Activated T-helper 1 cell treated with Interleukin-2 at 50 U/mL for 16 hours (primary cell): ENCODE data around the gene INPP5F.

Source experiments
- DNase-seq: peaks from one replicate; pipeline ENCODE4 v3.0.0-alpha.2; 2020; ENCODE audit warnings: low read depth

The INPP5F gene

DNA sequence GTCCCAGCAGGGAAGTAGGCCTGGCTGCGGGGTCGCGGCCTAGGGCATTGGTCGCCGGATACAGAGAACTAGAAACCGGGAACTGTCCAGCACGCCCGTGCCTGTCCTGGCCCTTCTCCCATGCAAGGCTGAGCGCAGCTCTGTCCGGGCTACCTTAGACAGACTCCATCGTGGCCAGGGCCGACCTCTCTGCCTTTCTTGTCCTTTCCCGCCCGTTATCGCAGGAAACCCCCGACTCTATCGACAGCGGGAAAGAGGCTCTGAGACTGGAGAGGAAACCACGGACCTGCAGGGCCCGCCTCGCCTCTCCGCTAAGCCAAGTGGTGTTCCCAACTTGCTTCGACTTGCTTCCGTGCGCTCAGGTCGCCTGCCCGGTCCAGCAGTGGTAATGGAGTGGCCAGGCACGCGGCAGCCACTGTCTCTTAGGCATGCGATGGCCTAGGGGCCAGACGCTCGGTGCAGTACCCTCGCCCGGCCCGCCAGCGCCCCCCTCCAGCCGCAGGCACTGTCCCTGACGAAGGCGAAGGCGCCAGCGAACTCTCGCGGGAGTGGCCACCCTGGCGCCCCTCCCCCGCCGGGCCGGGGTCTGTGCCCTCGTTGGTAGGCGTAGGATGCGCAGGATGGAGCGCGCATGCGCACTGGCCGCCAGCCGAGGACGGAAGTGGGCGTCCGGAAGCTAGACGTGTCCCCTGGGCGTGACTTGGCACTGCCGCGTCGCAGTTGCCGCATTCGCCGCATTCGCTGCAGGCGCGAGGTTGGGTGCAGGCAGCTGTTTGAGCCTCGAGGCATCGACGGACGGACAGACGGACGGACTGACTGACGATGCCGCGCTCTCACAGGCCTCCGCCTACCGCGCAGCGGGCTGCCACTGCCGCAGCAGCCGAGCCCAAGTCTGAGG, 92.4 kb downstream of the INPP5F start:
- peak; percentile 9 for DNase-seq

GRCh38 chr10:119818889-119819270, 93.0 kb downstream of the INPP5F start:
- DNase-seq = no peak

GRCh38 chr10:119821182-119821581, 95.3 kb downstream of the INPP5F start:
- DNase-seq = no peak

DNA sequence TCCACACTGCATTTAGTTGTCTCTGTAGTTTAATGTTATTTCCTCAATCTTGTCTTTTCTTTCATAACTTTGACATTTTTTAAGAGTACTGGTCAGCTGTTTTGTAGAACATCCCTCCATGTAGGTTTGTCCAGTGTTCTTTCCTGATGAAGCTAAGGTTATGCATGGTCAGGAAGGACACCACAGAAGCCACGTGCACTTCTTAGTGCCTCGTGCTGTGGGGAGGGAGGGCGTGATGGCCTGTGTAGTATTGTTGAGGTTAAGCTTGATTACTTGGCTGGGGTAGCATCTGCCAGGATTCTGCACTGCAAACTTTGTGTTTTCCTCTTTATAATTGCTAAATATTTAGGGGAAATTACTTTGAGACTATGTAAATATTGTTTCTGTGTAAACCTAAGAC, 98.4 kb downstream of the INPP5F start:
- no peak for DNase-seq

DNA sequence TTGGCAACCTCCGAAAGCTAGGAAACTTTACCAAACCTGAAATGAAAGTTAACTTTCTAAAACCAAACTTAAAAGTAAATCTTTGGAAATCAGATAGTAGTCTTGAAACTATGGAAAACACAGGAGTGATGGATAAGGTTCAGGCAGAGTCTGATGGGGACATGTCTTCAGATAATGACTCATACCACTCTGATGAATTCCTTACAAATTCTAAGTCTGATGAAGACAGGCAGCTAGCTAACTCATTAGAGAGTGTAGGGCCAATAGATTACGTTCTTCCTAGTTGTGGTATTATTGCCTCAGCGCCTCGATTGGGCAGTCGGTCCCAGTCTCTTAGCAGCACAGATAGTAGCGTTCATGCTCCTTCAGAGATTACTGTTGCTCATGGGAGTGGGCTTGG, 100.9 kb downstream of the INPP5F start:
- DNase-seq = no peak

- no peak for DNase-seq
These were observed 101.6 kb downstream of the INPP5F start for GRCh38 chr10:119827430-119827829.

DNA sequence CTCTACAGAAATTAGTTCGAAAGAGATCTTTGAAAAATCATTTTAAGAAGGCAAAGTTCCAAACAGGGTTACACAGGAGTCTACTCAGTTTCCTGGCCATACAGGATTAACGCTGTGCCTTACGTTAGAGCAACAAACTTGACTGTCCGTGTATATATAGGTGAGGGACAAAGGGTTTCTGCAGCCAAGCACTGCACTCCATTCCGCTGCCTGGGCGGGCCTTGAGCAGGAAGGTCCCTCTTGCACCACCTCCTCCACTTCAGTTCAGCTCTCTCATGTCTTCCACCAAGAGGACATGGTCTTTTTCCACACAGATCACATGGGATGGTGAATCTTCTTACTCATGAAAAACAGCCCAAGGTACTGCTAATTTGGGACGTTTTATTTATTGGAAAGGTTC, 103.6 kb downstream of the INPP5F start:
- no peak for DNase-seq

DNA sequence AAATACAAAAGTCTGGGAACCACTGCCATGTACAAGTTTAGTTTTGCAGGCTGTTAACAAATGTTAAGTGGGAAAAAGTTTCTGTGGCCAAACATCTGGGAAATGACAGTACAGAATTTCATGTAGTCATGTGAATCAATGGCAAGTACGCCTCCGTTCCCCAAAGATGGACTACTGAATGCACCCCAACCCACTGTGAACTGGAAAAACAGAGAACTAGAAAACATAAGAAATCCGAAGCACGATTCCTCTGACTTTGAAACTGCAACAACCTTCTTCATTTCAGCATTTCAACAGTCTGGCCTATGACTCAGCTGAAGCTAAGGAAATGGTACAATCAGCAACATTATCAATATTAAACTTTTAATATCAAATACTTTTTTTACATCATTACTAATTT, 105.0 kb downstream of the INPP5F start:
- no peak for DNase-seq

- no peak for DNase-seq
These were observed 105.8 kb downstream of the INPP5F start for GRCh38 chr10:119831656-119832055.

DNA sequence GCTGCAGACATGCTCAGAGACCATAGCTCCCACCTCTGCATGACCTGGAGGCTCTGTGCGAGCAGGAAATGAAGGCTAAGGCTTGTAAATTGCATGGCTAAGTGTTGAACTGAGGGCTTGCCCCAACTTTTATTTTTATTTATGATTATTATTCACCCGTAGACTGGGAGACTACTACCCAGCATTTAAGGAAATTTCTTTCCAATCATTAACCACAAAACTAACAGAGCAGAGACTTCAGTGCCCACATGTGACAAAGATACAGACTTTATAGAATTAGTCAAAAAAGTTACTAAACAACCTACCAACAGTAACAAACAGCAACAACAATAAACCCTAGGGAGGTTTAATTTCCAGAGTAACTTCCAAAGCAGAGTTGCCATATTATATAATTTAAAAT, 107.1 kb downstream of the INPP5F start:
- DNase-seq = no peak

- no peak for DNase-seq
These were observed 108.3 kb downstream of the INPP5F start for GRCh38 chr10:119834188-119834587.

- DNase-seq = no peak
These were observed 119.8 kb downstream of the INPP5F start for GRCh38 chr10:119845656-119846055.

- no peak for DNase-seq
These were observed 123.4 kb downstream of the INPP5F start for GRCh38 chr10:119849031-119849789.

- no peak for DNase-seq
These were observed 124.1 kb downstream of the INPP5F start for GRCh38 chr10:119849944-119850343.

DNA sequence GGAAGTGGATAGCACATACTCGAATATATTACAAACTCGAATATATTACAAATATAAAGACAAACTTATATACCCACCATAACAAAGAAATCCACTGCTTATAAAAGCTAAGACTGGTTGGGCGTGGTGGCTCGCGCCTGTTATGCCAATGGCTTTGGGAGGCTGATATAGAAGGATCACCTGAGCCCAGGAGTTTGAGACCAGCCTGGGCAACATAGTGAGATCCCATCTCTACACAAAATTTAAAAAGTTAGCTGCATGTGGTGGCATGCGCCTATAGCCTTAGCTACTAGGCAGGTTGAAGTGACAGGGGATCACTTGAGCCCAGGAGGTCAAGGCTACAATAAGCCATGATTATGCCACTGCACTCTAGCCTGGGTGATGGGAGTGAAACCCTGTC, 126.4 kb downstream of the INPP5F start:
- DNase-seq = no peak

DNA sequence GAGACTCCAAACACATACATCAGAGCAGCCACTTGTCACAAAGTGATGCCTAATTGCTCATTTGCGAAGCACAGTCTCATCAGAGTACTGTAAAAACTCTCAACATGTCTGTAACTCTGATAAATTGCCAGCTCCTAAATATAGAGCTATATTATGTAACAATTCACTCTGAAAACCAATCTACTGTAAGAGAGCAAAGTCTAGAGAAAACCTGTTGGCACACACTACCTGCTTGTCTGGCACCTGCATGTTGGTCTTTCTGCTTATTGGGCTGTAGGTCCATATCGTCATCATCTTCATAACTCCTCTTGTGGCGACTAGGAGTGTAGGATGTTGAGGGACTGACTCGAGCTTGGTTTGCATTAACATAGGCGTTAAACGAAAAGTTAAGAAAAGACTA, 127.0 kb downstream of the INPP5F start:
- no peak for DNase-seq

DNA sequence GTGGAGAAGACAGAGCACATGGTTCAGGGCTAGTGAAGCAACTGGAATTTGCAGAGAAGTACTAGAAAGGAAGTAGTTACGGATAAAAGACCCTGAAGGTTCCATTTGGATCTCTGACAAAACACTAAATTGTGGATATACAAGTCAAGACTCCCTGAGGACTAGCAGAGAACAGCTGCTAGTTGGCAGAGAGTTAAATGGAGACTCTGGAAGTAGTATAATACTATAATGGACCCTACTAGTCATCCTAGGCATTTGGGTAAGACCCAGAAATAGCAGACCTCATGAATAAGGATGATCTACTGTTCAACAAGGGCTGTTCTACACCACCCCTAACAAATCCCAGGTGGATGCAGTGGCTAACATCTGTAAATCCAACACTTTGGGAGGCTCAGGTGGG, 127.7 kb downstream of the INPP5F start:
- DNase-seq = no peak

GRCh38 chr10:119858063-119858462, 132.2 kb downstream of the INPP5F start:
- no peak for DNase-seq

DNA sequence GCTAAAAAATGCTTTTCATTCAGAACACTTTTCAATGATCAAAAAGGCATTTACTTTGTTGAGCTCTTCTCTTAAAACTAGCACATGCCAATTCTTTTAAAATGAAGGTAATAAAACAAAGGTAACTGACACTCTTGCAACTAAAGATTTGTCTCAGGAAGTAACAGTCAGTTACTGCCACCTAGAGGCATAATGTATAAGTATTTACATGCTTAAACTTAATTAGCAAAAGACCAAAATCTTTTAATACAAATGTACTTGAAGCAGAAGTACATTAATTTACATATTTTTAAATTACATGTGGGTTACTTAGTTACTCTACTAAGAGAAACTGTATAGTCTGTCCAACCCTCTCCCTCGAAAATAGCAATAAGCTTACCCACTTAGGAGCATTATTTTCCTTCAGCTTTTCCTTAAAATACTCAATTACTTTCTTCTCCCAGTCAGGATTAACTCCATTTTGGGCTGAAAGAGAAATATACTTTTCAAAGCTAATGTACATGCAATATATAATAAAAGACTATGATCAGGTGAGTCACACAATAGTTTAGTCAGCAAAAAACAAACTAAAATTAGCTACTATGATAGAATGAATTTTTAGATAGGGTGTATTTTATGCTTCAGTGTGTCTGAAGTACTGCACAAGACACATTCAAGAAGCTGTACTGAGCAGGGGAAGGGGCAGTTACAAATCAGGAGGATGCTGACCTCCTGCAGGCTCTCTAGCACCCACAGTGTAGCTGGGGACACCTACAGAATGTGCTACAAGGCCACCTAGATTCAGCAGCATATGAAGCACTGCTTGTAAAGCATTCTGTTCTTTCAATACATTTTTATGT, 133.8 kb downstream of the INPP5F start:
- DNase-seq = no peak

- no peak for DNase-seq
These were observed 135.2 kb downstream of the INPP5F start for GRCh38 chr10:119860866-119861607.

- no peak for DNase-seq
These were observed 136.7 kb downstream of the INPP5F start for GRCh38 chr10:119862524-119862923.
